22Rv1 (cell line): ENCODE measurements around the gene GRIFIN.

ENCODE experiments used
- H3K27ac ChIP-seq: fragments of 450-650 bp; 2 replicates; pipeline ENCODE4 v1.5.1; 2017
- CTCF ChIP-seq: fragments of 450-650 bp; IDR thresholded peaks from 2 replicates; pipeline ENCODE4 v1.5.1; 2017; ENCODE audit warnings: mild to moderate bottlenecking
- ZFX ChIP-seq: fragments of 450-650 bp; IDR thresholded peaks from 2 replicates; pipeline ENCODE4 v1.6.1; 2017; ENCODE audit warnings: antibody characterized with exemption, borderline replicate concordance

GRIFIN gene

GRCh38 chr7:2452643-2453270 lies 23.4 kb downstream of the GRIFIN start:
- no peak for TF ChIP-seq ZFX
- no peak for TF ChIP-seq CTCF
- no peak overlapping the region for H3K27ac ChIP-seq

- H3K27ac ChIP-seq: no peak overlapping the region
- TF ChIP-seq ZFX (no peak), CTCF (no peak)
Observed at GRCh38 chr7:2452074-2452507, 24.1 kb downstream of the GRIFIN start.

GRCh38 chr7:2451171-2452073 lies 24.8 kb downstream of the GRIFIN start:
- peak; percentile 99 for TF ChIP-seq CTCF
- no peak for TF ChIP-seq ZFX
- H3K27ac ChIP-seq: no peak overlapping the region

- no peak overlapping the region for H3K27ac ChIP-seq
- TF ChIP-seq CTCF (no peak), ZFX (no peak)
Observed at GRCh38 chr7:2450198-2451107, 25.7 kb downstream of the GRIFIN start.

- TF ChIP-seq CTCF (no peak), ZFX (no peak)
- no peak overlapping the region for H3K27ac ChIP-seq
Observed at GRCh38 chr7:2446676-2447075, 29.5 kb downstream of the GRIFIN start.

- H3K27ac ChIP-seq: no peak overlapping the region
- TF ChIP-seq CTCF: no peak
- TF ChIP-seq ZFX: no peak
Observed at GRCh38 chr7:2445898-2446555, 30.2 kb downstream of the GRIFIN start.
